ENCODE data around the gene UBFD1.

- TF ChIP-seq CTCF (IDR thresholded peaks at IDR 0.05; ENCODE audit: low read length) (no peak), EZH2 (IDR thresholded peaks at IDR 0.05; ENCODE audit: borderline replicate concordance, low read length) (no peak)
Observed at GRCh38 chr16:23554536-23554935, 3.0 kb upstream of the UBFD1 start.

Data from OCI-LY1 (cell line).